RKO (cell line): ENCODE data around the gene ZNF782.
"Not testable (repeated sequence)": the region's sequence is repeated elsewhere in the genome, so short reads cannot be mapped to it uniquely, and the experiment has no call there.

ENCODE experiments used
- DNase-seq: peaks from one replicate; pipeline ENCODE4 v3.0.0-alpha.2; 2016; ENCODE audit warnings: low spot score

Gene ZNF782

DNA sequence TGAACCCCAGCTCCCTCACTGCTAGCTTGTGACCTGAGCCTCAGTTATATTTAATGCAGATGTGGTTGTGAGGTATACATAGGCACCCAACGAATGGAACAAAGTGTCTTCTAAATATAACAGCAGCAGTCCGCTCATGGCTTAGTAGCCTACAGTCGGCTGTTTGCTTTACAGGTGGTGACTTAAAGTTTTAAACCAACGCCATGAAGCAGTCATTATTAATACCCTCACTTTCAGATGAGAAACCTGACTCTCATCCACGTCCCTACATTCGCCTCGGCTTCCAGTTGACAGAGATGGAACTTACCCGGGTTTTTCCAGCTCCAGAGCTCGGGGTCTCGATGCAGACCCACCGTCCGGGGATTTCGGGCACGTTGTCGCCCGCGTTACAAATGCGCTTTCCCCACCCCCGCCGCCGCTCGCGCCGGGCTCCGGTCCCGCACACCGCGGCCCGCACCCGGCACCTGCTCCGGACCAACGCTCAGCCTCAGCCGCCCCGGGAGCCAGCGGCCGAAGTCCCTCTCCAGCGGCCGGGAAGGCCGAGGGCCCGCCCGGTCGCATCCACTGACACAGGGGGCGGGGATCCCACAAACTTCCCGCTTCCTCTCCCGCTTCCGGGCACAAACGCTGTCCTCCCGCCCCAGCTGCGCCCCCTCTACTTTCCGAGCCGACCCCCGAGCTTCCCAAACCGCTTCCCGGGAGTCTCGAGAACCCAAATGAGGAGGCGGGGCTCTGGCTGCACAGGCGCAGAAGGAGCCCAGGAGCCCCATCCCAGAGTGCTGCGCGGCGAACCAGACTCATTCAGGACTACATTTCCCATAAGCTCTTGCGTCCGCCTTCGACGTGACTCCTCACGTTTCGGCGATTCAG is at the start of gene ZNF782:
Gene ZNF782 (minus strand): TSS at position 734 of the 870 bp plus-strand sequence. CDS start 2,553 bp downstream, outside the sequence.
- peak; percentile 99 for DNase-seq

DNA sequence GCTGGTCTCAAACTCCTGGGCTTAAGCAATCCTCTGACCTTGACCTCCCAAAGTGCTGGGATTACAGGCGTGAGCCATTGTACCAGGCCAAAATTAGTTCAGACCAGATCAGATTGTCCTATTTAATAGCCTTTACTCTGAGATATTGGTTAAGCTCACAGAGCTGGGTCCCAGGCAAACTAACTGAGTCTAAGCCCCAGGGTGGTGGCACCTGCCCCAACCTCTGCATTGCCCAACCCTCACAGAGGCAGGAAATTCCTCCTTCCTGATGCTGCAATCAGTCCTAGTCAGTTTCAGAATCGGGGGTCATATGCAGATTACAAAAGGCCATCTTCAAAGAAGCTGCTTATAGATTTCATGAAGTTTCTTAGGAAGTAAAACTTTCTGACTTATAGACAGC is 45.7 kb upstream of the ZNF782 start:
- DNase-seq = not testable (repeated sequence)

DNA sequence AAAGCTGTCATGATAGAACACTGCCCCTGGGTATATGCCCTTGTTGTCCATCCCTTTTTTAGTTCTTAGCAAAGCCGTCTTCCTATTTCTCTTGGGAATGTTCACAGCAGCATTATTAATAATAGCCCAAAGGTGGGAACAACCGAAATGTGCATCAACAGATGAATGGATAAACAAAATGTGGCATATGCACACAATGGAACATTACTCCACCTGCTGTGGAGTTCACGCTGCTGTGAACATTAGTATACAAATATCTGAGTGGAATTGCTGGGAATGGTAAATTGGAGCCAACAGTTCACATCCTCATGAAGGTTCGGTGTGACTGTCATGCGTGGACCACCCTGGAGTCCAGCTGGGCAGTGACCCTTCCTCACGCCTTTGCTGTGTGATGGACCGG is 37.8 kb upstream of the ZNF782 start:
- DNase-seq = no peak

DNA sequence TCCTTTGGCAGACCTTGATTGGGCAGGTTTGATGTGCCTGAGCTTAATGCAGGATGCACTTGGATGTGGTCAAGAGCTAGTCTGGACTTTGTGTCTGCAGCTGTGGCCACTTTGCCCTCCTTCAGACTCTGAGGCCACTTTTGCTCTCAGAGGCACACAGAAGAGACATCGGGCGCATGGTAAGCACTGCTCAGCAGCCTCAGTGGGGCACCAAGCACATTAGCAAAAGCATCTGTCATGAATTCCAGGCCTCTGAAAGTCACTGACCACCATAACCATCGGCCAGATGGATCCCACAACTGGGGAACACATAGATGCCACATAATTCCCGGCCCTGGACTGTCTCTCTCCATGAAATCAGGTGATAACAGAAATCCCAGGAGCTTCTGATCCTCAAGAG is 34.3 kb upstream of the ZNF782 start:
- DNase-seq = no peak

DNA sequence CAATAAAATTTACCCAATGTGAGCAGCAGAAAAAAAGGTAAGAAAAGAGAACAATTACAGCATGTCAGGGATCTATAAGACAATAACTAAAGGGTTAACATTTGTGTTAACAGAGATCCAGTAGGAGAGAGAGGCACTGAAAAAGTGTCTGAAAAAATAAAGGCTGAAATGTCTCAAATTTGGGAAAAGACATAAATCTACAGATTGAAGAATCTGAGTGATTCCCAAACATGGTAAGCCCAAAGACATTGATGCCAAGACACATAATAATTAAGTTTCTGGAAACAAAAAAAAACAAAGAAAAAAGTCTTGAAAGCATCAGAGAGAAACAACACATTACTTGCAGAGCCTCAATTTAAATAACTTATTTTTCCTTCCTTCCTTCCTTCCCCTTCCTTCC is 31.1 kb upstream of the ZNF782 start:
- no peak for DNase-seq

DNA sequence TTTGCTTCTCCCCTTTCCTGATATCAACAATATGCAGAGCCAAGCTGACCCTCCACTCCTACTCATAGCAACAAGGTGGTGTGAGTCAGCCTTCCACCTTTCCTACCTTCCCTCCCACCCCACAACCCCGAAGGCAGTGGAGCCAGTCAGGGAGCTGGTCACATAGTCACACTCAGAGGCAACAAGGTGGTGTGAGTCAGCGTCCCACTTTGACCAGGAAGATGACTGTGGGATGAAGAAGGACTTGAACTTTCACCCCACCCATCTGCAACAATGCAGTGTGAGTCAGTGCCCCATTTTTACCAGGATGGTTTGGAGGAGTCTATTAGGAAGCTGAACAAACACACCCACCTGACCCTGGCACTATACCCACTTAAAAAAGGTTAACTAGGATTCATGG is 30.1 kb upstream of the ZNF782 start:
- peak; percentile 87 for DNase-seq

DNA sequence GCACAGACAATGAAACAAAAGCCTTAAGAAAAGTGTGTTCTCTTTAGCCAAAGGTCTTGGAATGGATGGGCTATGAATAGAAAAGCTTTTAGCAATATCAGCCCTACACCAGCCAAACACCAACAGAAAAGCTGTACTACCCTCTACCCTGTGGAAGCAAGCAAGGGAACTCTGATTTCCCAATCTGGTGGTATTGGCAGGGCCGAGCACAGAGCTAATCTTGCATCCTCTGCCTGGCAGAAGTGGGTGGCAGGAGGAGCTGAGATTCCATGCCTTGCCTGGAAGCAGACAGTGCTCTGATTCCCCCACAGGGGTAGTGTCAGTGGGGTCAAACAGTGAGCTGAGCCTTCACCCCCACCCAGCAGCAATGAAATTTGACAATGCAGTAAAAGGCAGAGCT is 29.6 kb upstream of the ZNF782 start:
- DNase-seq = no peak

DNA sequence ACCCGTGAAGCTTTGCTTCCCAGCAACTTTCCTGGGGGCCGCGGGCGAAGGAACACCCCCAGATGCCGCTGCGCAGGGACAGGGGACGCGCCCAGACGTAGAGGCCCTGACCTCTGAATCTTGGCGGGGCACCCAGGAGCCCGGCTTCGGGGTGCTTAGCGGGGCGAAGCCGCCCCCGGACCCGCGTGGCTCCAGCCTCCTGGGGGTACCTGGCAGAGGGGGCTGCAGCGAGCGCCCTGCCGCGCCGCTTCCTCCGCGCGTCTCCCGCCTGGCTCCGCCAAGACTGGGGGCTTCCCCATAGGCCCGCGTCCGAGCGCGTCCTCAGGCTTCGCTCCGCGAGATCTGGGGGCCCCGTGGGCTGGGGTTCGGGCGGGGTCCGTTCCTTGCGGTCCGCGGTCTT is 23.0 kb upstream of the ZNF782 start:
- DNase-seq = no peak

DNA sequence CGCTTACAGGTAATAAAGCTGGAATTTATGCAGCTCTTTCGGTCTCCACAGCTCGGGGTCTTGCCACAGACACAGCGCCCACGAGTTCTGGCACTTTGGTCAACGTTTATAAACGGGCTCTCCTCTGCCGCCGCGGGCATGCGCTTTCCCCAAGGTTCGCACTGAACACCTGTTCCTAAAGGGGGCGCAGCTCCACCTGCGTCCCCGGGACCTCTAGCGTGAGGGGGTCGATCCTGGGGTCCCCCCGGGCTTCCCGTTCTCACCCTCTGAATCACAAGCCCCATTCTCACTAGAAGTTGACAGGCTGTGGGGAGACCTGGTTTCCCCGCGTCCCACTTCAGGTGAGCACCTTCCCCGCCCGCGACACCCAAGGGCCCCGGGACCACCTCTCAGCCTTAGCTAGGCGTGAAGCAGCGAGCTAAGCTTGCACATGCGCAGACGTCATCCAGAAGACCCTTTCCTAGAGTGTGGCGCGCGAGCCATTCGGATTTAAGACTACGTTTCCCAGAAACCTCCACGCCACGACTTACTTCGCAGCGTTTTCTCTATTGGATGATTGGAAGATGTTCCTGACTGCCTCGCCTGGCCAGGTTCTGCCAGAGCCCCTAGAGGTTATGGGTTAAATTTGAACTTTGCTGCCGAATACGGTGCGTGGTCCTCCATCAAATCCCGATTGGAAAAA is 21.3 kb upstream of the ZNF782 start:
- peak; percentile 97 for DNase-seq

DNA sequence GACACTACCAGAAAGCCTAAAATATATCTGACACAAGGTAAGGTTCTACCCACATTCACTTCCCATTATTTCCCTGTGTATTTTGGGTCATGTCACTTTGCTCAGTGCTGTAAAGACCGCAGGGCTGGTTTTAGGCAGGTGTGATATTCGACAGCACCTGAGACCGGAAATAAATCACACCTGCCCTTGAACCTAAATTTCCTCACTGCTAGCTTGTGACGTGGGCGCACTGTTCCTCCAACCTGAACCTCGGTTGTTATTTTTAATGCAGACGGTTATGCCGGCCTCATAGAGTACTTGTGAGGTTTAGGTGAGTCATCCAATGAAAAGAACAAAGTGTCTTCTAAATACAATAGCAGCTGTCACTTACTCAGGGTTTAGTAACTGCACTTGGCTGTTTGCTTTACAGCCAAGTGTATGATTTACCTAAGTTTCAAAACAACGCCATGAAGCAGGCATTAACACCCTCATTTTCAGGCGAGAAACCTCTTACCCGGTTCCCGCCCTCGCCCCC is 20.7 kb upstream of the ZNF782 start:
- peak; percentile 94 for DNase-seq

DNA sequence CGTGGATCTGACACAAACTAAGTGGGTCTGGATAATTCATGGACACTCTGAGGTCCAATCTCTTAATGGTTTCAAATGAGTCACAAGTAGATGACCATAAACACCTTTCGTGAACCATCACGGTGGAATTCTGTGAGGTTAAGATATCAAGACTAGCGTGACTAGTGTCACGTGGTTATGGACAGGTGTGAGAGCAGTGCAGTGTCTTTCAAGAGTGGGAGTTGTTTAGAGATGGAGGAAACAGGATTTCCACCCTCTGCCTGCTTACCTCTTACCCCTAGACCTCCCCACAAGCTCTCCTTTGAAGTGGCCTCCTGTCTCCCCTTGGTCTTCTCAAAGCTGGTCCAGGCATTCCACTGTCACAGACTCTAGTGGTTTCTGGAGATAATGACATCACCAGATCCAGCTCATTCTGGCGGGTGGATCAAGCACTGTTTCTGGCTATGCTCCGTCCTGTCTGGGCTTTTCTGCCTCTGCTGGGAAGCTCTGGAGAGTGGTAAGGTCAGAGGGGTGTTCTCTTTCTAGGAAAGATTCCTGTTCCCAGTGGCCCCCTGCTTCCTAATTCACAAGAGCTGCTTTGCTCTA is 20.0 kb upstream of the ZNF782 start:
- DNase-seq = no peak

DNA sequence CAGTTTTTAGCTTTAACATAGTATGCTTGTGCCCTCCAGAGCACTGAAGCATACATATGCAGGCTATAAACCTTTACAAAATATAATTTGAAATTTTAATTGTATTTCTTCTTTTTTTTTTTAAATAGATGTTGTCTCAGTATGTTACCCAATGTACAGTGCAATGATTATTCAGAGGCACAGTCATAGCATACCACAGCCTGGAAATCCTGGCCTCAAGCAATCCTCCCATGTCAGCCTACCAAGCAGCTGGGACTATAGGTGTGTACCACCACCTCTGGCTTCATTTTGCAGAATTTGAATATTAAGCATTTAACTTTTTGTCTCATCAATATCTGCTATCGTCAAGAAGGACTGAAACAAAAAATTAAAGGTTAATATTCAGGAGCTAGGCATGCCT is 16.9 kb upstream of the ZNF782 start:
- DNase-seq = no peak

DNA sequence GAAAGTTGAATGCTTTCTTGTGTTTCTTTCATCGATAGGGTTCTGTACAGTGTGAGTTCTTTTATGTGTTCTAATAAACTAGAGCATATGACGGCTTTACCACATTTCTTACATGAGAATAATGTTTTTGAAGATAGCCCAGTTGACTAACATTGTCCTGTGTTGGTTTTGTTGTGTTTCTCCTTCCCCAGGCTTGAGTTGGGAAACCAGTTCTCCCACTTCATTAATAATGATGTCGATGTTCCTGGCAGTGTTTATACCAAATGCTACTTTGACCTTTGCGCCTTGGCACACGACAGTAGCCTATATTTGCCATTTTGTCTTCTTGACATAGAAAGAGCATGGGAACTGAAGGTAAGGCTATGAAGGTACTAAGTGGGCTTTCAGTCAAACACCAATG is 14.4 kb upstream of the ZNF782 start:
- no peak for DNase-seq

DNA sequence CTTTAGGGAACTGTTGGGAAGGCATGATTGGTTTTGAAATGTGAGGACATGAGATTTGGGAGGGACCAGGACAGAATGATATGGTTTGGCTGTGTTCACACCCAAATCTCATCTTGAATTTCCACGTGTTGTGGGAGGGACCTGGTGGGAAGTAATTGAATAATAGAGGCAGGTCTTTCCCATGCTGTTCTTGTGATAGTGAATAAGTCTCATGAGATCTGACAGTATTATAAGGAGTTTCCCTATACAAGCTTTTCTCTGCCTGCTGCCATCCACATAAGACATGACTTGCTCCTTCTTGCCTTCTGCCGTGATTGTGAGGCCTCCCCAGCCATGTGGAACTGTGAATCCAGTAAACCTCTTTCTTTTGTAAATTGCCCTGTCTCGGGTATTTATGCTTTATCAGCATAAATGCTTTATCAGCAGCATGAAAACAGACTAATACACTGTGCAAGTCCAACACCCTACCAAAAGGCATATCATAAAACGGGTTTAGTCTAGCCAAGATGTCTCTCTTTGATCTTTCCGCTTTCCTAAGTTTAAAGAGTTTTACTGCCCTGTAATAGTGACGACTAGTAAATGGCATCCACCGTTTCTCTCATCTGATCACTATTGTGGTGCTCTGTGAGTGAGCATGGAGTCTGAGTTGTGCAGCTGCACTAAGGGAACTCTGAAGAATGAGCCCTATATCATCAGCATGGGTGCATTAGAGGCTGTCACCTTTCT is 12.9 kb upstream of the ZNF782 start:
- DNase-seq = no peak

DNA sequence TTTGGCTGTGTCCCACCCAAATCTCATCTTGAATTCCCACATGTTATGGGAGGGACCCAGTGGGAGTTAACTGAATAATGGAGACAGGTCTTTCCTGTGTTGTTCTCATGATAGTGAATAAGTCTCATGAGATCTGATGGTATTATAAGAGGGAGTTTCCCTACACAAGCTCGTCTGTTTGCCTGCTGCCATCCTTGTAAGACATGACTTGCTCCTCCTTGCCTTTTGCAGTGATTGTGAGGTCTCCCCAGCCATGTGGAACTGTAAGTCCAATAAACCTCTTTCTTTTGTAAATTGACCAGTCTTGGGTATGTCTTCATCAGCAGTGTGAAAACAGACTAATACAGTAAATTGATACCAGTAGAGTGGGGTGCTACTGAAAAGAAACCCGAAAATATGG is 10.9 kb upstream of the ZNF782 start:
- DNase-seq = not testable (repeated sequence)

DNA sequence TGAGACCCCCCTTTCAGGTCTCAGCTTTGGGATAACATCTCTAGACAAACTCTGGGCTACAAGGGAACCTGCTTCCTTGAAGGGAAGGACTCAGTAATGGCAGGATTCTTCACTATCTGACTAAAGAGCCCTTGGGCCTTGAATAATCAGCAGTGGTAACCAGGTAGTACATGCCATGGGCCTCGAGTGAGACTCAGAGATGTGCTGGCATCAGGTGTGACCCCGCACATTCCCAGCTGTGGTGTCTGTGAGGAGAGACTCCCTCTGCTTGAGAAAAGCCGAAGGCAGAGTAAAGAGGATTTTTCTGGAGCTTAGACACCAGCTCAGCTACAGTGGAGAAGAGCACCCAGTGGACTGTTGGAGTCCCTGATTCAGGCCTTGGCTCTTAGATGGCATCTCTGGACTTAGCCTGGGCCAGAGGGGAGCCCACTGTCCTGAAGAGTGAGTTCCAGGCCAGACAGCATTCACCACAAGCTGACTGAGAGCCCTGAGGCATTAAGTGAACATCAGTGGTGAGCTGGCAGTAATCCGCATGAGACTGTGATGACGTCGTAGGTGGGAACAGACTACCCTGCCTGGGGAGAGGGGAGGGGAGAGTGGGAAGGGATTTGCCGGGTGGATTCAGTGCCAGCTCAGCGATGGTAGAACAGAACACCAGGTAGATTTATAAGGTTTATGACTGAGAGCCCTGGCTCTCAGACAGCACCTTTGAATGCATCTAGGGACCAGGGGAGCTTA is 5.3 kb upstream of the ZNF782 start:
- DNase-seq = peak; percentile 67

DNA sequence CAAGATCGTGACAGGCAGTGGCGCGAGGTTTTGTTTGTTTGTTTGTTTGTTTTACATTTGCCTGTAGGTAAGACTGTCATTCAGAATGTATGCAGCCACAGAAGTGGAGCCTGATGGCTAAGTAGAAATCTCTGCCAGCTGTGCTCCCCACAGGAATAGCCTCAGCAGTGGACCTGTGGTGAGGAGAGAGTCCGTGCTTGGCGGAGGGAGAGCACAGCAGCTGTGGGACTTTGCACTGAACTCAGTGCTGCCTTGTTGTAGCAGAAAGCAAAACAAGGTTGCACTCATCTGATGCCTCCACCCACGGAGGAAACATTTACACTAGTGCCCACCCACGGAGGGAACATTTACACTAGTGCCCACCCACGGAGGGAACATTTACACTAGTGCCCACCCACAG is 4.4 kb upstream of the ZNF782 start:
- DNase-seq = no peak

DNA sequence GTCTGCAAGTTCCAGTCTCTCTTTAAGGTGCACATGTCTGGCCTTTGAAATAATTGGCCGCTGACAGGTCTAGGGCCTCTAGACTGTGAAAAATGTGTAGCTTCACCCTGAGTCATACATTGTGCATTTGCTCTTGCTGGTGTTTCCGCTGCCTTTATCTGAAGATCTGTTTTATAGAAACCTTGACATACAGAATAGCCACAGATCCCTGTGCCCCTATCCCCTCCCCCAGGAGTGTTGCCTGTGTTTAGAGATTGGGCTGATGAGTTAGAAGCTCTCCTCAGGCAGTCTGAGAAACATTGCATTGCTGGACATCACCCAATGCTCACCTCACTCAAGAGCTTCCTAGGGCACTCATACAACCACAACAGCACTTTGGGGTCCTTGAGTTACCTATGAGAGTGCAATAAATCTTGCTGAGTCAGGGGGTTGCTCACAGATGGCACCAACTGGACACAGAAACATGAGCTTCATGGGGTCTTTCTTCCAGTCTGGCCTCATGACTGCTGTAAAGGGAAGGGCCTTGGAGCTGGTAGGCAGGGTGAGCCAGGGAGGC is 3.8 kb upstream of the ZNF782 start:
- DNase-seq = peak; percentile 67

DNA sequence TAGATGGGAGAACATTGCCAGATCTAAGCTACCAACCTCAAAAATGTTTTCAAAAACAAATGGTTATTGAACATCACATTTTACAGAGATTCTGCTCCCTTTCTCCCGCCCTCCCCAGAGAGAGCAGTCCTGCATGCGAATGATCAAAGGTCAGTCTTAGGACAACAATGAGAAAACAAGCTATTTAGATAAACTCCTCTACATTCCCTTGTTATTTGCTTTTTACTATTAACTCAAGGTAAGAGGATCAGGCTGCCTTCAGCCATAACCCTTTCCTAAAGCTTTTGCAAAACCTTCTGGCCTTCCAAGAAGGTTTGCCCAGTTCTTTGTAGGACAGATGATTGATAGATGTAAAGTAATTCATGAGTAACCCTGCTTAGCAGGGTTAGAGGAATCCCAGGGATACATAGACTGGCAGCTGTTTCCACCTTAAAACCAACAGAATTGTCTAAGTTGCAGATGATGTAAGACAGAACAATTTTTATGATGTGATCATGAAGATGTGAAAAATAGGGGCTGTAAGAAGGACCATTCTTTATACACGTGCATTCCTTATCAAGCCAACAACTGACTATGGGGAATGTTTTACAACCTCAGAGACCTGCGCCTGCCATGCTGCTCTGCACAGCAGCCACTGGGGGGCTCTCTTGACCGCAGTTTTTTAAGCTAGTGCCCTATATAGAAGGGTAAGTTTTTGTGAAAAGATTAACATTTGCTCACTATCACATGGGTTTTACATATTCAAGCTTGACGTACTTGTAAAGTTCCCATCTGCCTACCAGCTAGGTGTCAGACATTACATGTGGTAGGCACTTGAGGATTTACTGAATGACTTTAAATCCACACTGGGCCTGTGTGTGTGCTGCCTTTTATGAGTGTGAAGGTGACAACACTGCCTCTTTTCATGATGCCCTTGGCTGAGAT is 2.3 kb upstream of the ZNF782 start:
- DNase-seq = peak; percentile 87

DNA sequence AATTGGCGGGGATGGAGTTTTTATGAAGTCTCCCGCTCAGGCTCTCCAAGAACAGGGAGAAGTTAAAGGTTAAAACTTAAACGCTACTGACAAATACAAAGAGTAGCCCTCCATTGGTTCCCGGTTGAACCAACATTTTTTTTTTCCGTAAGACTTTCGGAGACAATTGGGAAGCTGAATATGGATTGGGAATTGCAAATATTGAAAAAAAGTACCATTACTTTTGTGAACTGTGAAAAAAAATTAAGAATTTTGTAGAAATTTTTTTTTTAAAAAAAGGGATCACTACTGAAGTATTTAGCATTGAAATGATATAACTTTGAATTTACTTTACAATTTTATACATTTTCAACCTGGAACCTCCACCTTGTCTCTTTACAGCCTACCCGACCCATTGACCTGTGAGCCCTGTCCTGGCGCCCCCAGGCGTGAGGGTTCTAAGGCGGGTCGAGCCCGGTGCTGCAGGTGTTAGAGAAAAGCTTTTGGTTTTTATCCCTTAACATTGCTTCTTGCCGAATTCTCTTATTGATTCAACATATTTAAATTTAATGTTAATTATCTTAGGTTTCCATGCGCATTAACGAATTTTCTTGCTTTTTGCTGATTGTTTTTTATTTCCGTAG is 448 bp upstream of the ZNF782 start:
- DNase-seq = no peak
